GM21737 (cell line): ENCODE measurements around the gene NTNG1.
"Not testable (repeated sequence)": the region's sequence is repeated elsewhere in the genome, so short reads cannot be mapped to it uniquely, and the experiment has no call there.

Experiments used
- ATAC-seq: cut with Tn5 transposase; IDR thresholded peaks from one replicate; pipeline ENCODE4 v1.9.1; 2021; ENCODE audit warnings: mild to moderate bottlenecking, moderate library complexity; ENCODE audit not compliant: unreplicated experiment

NTNG1 gene

GRCh38 chr1:107195476-107195875 is 54.6 kb downstream of the NTNG1 start:
- ATAC-seq, result no peak

GRCh38 chr1:107196973-107197562 is 56.2 kb downstream of the NTNG1 start:
- ATAC-seq, result peak; percentile 81

GRCh38 chr1:107198561-107198960 is 57.7 kb downstream of the NTNG1 start:
- no peak for ATAC-seq

GRCh38 chr1:107200631-107201030 is 59.8 kb downstream of the NTNG1 start:
- no peak for ATAC-seq

- no peak for ATAC-seq
Observed at GRCh38 chr1:107202007-107202406, 61.2 kb downstream of the NTNG1 start.

- no peak for ATAC-seq
Observed at GRCh38 chr1:107213225-107213624, 72.4 kb downstream of the NTNG1 start.

- no peak for ATAC-seq
Observed at GRCh38 chr1:107220036-107220435, 79.2 kb downstream of the NTNG1 start.

- ATAC-seq, result no peak
Observed at GRCh38 chr1:107225706-107226105, 84.9 kb downstream of the NTNG1 start.

- no peak for ATAC-seq
Observed at GRCh38 chr1:107228704-107229371, 88.0 kb downstream of the NTNG1 start.

GRCh38 chr1:107229711-107230110 is 88.9 kb downstream of the NTNG1 start:
- no peak for ATAC-seq

GRCh38 chr1:107230121-107230520 is 89.3 kb downstream of the NTNG1 start:
- no peak for ATAC-seq

- no peak for ATAC-seq
Observed at GRCh38 chr1:107231291-107231690, 90.5 kb downstream of the NTNG1 start.

- ATAC-seq, result no peak
Observed at GRCh38 chr1:107232426-107232825, 91.6 kb downstream of the NTNG1 start.

GRCh38 chr1:107236760-107237159 is 95.9 kb downstream of the NTNG1 start:
- not testable (repeated sequence) for ATAC-seq

- no peak for ATAC-seq
Observed at GRCh38 chr1:107243461-107243860, 102.6 kb downstream of the NTNG1 start.

GRCh38 chr1:107244709-107245500 is 104.1 kb downstream of the NTNG1 start:
- ATAC-seq, result no peak

- ATAC-seq, result no peak
Observed at GRCh38 chr1:107246775-107247345, 106.0 kb downstream of the NTNG1 start.

- no peak for ATAC-seq
Observed at GRCh38 chr1:107247679-107248078, 106.8 kb downstream of the NTNG1 start.

GRCh38 chr1:107250169-107250568 is 109.3 kb downstream of the NTNG1 start:
- ATAC-seq, result peak; percentile 48

GRCh38 chr1:107251083-107251482 is 110.2 kb downstream of the NTNG1 start:
- ATAC-seq, result no peak

GRCh38 chr1:107251839-107252238 is 111.0 kb downstream of the NTNG1 start:
- no peak for ATAC-seq

- ATAC-seq, result no peak
Observed at GRCh38 chr1:107252271-107252670, 111.4 kb downstream of the NTNG1 start.
